GM19025 (cell line): Measurements from ENCODE around the gene EWSR1.
"Not testable (repeated sequence)": the region's sequence is repeated elsewhere in the genome, so short reads cannot be mapped to it uniquely, and the experiment has no call there.

Experiments used
- ATAC-seq: cut with Tn5 transposase; IDR thresholded peaks from one replicate; pipeline ENCODE4 v1.9.1; 2021; ENCODE audit warnings: mild to moderate bottlenecking, low read depth, moderate library complexity; ENCODE audit not compliant: unreplicated experiment

The EWSR1 gene

DNA sequence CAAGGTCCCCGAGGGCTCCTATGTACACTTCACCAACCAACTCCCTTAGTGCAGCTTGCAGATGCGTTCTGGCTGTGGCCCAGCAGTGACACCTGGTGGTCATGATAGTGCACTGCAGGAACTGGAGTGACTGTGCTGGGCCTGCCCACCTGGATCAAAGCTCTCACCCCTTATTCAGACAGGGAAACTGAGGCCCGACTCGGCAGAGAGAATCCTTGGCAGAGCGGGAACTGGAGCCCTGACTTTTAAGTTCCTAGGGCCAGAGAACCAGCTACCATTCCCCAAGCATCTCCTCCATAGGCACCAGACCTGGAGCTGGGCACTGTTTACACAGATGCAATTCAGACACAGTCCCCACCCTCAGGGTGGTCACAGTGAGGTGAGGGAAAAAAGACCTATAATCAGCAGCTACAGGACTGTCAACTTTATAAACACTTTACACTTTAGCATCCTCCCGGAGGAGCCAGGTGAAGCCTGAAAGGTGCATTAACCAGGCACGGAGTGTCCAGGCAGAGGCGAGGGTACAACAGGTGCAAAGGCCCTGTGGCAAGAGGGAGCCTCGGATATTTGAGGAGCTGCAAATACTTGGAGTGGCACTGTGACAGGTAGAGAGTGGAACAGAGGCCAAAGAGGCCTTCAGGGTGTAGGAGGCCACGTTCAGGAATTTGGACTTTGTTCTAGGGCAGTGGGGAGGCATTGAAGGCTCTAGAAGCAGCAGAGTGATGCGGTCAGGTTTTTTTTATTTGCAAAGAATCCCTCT lies 22.3 kb upstream of the EWSR1 start:
- no peak for ATAC-seq

DNA sequence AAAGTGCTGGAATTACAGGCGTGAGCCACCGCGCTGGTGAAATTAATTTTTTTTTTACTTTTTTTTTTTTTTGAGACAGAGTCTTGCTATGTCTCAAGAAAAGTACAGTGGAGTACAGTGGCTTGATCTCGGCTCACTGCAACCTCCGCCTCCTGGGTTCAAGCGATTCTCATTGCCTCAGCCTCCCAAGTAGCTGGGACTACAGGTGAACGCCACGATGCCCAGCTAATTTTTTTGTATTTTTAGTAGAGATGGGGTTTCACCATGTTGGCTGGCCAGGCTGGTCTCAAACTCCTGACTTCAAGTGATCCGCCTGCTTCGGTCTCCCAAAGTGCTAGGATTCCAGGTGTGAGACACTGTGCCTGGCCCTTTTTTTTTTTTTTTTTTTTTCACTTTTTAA lies 20.2 kb upstream of the EWSR1 start:
- not testable (repeated sequence) for ATAC-seq

DNA sequence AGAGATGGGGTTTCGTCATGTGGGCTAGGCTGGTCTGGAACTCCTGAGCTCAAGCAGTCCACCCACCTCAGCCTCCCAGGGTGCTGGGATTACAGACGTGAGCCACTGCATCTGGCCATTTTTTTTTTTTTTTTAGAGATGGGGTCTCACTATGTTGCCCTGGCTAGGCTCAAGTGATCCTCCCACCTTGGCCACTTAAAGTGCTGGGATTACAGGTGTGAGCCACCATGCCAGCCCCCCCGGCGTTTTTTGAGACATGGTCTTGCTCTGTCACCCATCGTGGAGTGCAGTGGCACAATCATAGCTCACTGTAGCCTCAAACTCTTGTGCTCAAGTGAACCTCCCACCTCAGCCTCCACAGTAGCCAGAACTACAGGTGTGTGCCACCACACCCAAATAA lies 16.8 kb upstream of the EWSR1 start:
- ATAC-seq: no peak

DNA sequence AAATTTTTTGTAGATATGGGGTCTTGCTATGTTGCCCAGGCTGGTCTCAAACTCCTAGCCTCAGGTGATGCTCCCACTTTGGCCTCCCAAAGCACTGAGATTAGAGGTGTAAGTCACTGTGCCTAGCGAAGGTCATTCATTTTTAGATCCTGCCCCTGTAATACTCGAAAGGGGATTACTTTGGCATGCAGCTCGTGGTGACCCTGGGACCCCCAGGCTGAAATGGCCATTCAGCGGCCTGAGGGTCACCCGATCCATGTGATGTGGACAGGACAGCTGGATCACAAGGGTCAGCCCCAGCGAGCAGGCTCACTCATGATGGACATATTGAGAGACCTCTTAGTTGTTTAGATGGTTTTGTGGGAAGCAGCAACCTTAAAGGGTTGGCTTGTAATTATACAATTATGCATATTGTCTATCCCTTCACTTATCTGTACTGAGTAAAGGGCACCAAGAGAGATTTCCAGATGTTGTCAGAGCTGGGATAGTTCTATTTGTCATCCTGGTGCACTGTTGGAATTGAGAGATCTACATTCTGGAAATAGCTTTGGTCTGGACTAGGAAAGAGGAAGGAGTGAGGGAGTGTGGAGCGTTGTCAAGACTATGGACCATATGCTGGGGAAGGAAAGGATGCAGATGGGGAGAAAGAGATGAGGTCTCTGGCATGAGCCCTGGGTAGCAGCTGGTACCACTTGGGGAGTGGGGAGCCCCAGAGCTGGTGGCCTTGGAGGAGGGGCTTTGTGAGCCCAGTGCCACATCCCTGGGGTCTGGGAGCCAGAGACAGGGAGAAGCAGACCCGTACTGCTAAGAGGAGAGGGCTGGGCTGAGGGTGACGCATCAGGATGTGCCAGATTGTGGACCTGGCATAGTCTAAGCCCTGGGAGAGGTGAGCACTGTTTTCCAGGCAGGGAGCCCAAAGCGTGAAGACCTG lies 15.8 kb upstream of the EWSR1 start:
- ATAC-seq: no peak

DNA sequence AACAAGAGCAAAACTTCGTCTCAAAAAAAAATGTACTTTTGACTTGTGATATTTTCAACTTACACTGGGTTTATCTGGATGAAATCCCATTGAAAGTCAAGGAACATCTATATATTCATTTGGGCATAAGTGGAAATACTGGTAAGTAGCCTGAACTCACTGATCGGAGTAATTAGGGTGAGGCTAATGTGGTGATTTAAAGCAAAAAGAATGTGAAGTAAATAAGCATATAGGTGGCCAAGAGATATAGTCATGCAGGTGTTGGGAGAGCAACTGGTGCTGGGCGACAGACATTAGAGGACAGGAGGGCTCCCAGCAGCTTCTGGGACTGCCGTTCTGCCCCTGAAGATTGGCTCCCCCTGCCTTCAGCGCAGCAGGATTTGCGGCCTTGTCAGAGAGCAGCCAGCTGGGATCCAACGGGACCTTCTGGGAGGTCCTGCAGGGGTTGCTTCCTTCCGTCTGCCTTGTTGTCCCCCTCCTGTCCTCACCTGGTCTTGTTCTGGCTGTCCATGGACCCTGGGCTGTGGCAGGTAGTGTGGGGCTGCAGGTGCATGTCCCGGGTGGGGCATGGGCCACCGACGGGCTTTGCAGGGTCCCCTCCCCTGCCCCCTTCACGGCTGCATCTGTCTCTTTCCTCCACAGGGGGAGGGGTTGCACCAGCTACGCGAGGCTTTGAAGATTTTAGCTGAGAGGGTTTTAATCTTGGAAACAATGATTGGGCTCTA lies 14.3 kb upstream of the EWSR1 start:
- no peak for ATAC-seq

DNA sequence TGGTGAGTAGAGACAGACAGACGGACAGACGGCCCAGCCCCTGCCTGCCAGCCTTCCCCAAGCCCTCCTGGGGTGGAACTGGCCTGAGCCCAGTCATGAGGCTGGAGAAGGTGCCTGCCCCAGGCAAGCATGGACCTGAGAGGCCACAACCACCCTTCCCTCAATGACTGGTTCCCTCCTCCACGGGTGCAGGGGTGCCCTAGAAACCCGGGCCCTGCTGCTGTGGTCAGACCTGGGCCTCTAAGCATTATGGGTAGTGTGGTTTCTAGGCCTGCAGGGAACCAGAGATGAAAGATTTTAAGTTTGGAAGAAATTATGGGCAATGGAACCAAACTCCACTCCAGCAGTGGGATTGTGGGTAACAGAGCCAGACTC lies 13.8 kb upstream of the EWSR1 start:
- ATAC-seq: no peak

DNA sequence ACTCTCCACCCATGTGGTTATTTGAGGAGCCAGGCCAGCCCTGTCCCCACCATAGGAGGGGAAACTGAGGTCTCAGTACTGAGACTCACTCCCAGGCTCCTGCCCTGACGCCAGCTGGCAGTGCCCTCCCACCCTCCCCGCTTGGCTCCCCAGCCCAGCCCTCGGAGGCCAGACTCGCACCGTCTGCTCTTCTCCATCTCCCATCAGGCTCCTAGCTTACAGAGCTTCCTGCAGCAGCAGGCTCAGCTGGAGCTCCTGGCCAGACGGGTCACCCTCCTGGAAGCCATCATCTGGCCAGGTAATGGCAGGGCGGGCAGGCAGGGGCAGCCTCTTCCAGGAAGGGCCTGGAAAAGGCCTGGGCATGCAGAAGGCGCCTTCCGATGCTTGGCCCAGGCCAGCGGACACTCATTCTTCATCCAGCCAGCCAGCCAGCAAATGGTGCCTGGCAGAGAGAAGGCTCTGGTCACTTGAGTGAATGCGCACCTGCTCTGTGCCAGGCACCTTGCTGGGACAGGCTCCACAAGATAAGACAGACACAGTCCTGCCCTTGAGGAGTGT lies 12.9 kb upstream of the EWSR1 start:
- ATAC-seq: no peak

DNA sequence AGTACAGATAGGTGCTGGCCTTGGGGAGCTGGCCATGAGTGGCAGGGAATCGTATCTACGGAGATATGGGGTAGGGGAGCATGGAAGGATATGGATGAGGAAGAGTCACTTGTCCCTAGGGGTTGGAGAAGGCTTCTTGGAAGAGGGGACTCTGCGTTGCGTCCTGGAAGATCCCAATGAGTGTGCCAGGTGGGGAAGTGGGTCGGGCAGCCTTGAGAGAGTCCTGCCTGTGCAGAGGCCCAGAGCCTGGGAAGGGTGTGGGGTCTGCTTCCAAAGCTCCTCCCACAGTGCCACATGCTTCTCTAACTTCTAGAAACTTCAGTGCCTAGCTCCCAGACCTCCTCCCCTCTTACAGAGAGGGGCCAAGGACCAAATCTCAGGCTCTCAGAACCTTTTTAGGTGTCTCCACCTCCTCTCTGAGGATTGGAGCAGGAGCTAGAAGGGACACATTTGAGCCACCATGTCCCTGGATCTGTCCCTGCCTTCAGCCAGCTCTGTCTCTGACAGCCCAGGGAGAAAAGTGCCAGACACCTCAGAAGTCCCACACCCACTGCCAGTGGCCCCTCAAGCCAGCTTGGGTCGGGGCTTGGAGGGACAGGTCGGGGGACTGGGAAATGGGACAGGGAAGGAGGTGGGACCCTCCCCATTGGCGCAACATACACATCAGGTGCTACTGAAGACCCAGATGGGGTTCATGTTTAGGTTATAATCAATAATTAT lies 11.3 kb upstream of the EWSR1 start:
- ATAC-seq: no peak

DNA sequence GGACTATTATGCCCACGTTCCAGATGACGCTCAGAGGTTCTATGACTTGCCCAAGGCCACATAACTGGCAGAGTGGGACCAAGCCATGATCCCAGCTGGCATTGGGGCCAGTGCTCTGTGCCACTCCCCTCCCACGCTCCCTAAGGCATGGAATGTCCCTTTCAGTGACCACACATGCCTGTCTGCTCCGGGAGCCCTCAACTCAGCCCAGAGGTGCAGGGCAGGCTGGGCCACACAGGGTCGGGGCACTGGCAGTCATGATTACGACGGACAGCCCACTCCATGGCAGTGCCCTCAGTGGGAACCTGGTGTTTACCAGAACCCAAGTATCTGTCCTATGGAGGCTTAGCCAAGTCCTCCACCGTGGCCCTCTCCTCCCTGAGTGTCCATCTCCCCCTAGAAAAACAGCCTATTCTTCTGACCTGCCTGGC lies 10.3 kb upstream of the EWSR1 start:
- ATAC-seq: no peak

DNA sequence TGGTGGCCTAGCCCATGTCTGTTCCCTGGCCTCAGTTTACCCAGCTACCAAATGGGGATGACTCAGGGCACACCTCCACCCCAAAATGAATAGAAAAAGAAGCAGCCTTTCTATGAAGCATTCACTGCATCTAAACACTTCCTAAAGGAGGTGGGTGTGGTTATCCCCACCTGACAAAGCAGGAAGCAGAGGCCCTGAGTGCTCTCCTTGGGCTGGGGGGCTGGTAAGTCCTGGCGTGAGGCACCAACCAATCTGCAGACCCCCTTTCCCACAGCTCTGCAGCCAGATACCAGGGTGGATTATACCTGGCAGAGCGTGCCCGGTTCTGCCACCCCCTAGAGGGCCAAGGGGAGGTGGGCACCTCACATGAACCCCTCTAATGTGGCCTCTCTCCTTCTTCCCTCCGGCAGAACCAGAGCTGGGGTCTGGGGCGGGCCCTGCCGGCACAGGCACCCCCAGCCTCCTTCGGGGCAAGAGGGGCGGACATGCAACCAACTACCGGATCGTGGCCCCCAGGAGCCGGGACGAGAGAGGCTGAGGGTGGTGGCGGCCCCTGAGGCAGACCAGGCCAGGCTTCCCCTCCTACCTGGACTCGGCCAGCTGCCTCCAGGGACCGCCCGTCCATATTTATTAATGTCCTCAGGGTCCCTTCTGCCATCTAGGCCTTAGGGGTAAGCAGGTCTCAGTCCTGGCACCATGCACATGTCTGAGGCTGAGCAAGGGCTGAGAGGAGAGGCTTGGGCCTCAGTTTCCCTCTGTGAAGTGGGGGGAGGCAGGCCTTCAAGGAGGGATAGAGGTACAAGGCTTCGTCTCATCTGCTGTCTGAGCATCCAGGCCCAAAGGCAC lies 9.4 kb upstream of the EWSR1 start:
- no peak for ATAC-seq

DNA sequence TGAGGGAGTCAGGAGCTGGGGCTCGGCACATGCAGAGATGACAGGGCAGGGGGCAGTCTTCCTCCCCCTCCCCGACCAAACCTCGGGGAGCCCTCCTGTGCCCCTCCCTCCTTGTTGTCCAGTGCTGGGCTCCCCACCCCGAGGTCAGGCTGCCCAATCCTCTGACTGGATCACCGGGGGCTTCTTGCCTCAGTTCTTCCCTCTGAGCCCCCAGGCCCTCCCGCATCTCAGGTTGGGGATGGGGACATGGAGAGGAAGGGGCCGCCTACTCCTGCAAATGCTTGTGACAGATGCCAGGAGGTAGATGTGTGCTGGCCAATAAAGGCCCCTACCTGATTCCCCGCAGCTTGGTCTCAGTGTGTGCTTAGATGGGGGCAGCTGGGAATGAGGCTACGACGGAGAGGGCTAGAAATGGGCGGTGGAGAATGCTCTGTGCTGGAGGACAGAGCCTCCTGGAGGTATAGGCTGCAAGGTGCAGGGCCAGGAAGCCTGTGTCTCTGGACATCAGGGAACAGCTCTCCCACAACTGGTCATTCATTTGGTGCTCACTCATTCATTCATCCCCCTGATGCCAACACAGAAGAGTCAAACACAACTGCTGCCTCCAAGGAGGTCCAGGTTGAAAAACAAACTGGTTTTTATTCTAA lies 8.7 kb upstream of the EWSR1 start:
- no peak for ATAC-seq

DNA sequence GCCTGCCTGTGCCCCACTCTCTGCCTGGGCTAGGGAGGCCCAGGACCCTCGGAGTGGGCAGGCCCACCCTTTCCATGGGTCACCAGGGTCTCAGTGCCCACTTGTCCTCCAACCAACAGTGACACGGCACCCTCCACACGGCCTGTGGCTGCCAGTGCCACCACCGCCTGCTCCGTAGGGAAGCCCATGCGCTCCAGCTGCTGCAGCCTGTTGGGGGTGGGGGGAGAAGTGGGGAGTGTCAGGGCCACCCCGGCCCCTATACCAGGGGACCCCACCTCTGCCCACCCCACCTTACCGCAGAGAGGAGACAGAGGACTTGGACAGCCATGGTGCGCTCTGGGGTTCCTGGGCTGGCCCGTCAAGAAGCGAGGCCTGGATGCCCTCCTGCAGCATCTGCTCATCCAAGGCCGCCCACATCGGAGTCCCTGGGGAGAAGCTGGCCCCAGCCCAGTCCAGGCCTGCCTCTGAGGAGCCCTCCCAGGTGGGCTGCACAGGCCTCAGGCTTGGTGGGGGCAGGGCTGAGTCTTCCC lies 8.0 kb upstream of the EWSR1 start:
- ATAC-seq: no peak

DNA sequence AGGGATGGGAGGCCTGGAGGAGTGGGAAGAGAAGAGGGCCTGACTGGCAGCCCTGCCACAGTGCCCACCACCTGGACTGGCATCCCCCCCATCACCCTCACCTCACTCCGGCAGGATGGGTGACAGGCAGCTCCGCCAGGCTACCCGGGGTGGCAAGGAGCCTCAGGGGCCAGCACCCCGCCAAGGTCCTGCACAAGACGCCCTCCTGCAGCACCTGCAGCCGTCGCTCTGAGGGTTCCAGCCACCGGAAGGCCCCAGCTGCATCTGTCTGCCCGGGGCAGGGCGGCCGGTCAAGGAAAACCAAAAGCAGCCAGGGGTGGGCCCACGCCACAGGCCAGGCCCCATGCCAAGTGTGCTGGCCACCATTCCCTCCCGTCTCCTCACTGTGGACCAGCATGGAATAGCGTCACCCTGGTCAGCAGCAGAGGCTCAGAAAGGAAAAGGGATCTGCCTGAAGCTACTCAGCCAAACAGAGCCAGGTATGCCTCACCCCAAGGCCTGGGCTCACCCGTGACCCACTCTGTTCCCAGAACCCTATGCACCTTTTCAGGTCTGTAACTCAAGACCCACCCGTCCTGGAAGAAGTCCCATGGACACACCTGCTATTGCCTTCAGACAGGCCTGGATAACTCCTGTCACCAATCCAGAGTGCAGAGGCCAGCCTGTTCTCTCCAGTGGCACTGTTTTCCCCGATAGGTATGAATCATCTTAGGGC lies 7.3 kb upstream of the EWSR1 start:
- no peak for ATAC-seq

DNA sequence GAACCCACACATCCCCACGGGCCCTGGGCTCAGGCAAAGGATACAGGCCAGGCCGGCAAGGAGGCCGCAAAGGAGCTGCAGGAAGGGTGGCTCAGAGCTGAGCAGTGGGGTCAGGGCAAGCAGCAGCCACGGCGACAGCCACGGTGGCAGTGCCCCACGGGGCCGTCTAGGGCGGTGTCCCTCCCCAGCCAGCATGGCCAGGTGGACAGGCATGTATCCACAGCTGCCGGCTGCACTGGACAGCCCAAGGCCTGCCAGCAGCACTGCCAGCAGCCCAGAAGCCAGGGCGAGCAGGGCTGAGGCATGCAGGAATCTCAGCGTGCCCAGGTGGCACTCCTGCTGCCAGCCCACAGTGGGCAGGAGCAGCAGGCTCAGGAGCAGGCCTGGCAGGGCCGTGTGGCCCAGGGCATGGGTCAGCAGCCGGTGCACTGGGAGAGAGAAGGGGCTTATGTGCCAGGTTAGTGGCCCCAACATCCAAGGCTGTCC lies 4.2 kb upstream of the EWSR1 start:
- ATAC-seq: no peak

DNA sequence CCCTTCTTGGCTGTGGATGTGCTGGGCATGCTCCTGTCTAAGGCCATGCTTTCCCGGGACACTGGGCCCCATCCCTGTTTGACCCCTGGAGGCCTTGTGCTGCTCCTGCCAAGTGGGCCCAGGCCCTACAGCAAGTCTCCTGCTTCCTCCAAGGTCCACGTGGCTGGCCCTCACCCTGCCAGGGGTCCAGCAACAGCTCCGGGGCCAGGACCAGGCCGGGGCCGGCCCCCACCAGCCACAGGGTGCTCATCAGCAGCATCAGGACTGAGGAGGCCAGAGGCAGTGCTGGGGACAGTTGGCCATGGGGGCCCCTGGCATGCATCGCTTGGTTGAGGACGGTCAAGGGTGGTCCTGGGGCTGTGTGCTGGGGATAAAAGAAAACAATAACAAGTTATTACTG lies 2.8 kb upstream of the EWSR1 start:
- ATAC-seq: no peak

DNA sequence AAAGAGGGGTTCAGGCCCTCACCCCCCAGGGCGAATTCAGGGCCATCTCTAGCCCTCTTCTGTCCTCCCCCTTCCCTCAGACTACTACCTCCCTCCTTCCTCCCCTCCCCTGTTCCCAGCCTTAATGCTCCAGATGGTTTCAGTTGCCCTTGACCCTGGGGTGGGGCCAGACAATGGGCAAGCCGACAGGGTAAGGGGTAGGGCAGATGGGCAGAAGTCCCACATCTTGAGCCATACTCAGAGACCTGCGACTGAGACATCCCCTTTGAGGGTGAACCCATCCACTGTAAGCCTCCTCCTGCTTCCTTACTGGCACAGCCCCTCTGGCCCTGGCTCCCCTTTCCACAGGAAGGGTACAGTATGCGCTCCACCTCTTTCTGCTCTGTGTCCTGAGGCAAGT lies 2.1 kb upstream of the EWSR1 start:
- ATAC-seq: no peak

DNA sequence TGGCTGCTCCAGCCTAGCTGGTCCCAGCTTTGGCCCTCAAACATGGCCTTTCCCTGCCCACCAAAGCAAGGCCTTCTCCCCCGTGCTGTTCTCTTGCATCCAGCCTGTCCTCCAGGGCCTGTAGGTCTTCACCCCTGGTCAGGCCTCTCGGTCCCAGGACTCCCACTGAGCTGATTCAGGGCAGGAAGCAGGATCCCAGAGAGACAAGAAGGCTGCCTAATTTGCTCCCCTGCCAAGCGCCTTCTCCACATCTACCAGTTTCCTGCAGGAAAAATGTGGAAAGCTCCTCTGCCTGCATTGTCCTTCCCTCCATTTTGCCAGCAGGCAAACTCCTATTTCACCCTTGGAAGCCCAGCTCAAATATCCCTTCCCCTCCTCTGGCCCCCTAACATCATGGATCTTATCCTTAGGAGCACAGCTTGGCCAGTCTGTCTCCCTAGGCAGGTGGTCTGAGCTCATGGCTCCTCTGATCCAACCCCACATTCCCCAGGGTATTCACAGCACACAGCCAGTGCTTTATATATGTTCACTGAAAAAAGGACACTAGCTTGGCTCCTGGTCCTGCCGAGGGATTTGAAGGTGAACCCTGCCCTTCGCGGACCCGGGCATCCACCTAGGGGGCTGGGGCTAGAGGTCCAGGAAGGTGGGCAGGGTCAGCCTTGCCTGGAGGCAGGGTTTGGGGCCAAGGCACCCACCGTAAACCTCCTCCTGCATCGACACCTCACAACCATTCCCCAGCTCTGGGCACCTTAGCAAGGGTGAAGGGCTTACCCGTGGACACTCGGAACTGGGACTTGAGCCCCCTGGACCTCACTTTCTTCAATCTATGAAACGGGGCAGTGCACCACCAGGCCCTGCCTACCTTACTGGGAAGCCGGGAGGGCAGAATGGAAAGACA lies 1.3 kb upstream of the EWSR1 start:
- no peak for ATAC-seq
